Lower leg skin (tissue), 3 donors: ENCODE results near the gene KHK.

ENCODE experiments used
- CTCF ChIP-seq, 3 donors: fragments of 450-650 bp; IDR thresholded peaks; one replicate each; pipeline ENCODE4 v1.5.1; 2016; ENCODE audit warnings: antibody characterized with exemption in 3 of 3, mild to moderate bottlenecking in 3 of 3, moderate library complexity in 2 of 3
- POLR2A ChIP-seq, 2 donors: fragments of 450-650 bp; IDR thresholded peaks; one replicate each; pipeline ENCODE4 v1.6.1; 2016 to 2017; ENCODE audit warnings: antibody characterized with exemption in 2 of 2, mild to moderate bottlenecking in 1 of 2, moderate library complexity in 1 of 2

DNA sequence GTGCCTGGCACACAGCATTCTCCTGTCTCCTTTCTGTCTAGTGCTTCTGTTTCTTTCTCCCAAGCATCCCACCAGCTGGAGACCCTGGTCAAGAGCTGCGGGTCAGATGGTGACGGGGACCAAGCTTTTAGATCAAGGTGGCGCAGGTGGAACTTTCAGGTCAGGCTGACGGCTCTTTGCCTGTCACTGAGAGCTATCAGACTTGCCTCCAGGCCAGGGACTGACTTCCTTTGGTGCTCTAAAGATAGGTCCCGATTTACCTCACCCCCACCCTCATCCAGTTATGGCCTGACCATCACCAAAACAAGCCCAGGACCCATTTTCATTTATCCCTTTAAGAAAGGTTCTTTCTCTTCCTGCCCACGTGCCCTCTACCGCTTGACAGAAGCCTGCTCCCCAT lies 9.3 kb upstream of the KHK start:
- TF ChIP-seq CTCF (IDR thresholded peaks at IDR 0.05): no peak
- no peak for TF ChIP-seq POLR2A (IDR thresholded peaks at IDR 0.05)
